ENCODE data around the gene ZNF524. TPM values are rescaled to one million over a fixed set of nuclear protein-coding genes. Genes with fewer than 3 reads are reported as not detected.

Gene ZNF524
- total RNA-seq, 2 experiments from 2014 or later: 31.2 to 32.9 TPM

DNA sequence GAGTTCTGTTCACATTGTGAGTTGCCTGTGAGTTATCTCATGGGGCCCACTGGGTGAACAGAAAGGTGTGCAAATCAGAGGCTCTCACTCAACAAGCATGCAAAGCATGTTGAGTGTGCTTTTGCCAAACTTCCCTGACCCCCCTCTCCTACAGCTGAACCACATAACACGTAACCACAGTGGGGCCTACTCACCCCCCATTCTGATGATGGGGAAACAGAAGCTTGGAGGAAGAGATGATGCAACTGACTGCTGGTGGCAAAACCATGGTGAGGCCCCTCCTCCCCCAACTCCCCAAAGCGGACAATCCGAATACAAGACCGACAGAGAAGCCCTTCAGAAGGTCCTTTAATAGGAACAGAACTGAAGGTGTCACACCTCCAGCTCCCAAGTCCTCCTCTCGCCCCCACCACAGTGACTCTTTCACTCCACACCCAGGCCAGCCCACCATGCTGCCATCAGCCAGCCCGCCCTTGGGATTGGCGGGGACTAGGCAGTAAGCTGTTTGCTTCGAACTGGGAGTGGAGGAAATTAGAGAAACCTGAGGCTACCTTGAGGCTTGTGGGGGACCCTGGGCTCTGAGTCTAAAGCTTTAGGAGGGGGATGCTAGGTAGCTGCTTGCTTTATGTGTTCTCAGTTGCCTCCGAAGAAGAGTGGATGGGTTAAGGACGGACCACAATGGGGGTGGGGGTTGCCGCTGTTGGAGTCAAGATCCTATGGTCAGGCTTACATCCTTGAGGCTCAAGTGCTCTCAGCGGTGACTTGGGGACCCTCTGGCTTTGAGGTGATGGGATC lies 20.5 kb downstream of the ZNF524 start:
- CTCF ChIA-PET: interaction anchor here (0.9 to 4.8 kb wide), 3 partner anchors 11 to 117 kb away, joined by 3 to 30 read pairs (median 3); partner anchors contain the start of gene ZNF865
- peaks cover 3% of the 10 kb centered on the region for H3K9me3 Mint-ChIP-seq
- H3K27me3 Mint-ChIP-seq: no peaks in the 10 kb centered on the region
- no peak for DNase-seq
- H3K4me1 Mint-ChIP-seq: peaks cover 35% of the 10 kb centered on the region
- H3K4me3 Mint-ChIP-seq: no peak overlapping the region
- POLR2A ChIA-PET: interaction anchor here (0.6 kb wide), 1 partner anchor 117 kb away, joined by 3 read pairs; no protein-coding TSS in a partner anchor
- peaks cover 19% of the 10 kb centered on the region for H3K36me3 Mint-ChIP-seq (ENCODE audit: low read depth)
- no peak overlapping the region for H3K27ac Mint-ChIP-seq

- Mint-ChIP-seq H3K9me3 (peaks cover 3% of the 10 kb centered on the region), H3K36me3 (ENCODE audit: low read depth) (peaks cover 19% of the 10 kb centered on the region), H3K27ac (no peak overlapping the region), H3K4me3 (no peak overlapping the region), H3K4me1 (peaks cover 40% of the 10 kb centered on the region), H3K27me3 (no peaks in the 10 kb centered on the region)
- ChIA-PET POLR2A (interaction anchor here (0.6 kb wide), 1 partner anchor 117 kb away, joined by 3 read pairs; no protein-coding TSS in a partner anchor), CTCF (interaction anchor here (0.9 to 4.8 kb wide), 3 partner anchors 10 to 117 kb away, joined by 3 to 30 read pairs (median 3); partner anchors contain the start of gene ZNF865)
- no peak for DNase-seq
Measured at GRCh38 chr19:55621205-55621672, 21.2 kb downstream of the ZNF524 start.

DNA sequence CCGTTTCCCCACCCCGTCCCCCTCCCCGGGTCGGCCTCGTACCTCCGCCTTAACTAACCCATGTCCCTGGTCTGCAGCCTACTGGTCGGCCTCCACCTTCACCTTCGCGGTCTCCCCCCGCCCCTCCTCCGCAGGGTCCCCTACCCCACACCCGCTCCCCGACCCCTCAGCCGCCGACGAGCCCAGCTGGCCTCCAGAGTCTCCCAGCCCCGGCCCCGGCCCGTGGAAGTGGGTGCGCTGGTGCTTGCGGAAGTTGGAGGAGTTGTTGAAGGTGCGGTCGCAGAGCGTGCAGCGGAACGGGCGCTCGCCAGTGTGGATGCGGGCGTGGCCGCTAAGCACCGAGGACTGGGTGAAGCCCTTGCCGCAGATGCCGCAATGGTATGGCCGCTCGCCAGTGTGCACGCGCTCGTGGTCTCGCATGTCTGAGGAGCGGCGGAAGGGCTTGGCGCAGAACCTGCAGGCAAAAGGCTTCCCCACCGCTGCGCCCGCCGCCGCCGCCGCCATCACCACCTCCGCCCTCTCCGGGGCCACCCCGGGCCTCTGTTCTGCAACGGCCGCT lies 21.7 kb downstream of the ZNF524 start:
- ChIA-PET CTCF (interaction anchor here (1.7 to 4.8 kb wide), 2 partner anchors 15 to 16 kb away, joined by 6 to 30 read pairs; partner anchors contain the start of gene ZNF865), POLR2A (no interaction called here)
- H3K27ac Mint-ChIP-seq: no peak overlapping the region
- no peak for DNase-seq
- H3K9me3 Mint-ChIP-seq: peaks cover 3% of the 10 kb centered on the region
- no peak overlapping the region for H3K4me3 Mint-ChIP-seq
- peaks cover 45% of the 10 kb centered on the region for H3K4me1 Mint-ChIP-seq
- peaks cover under 1% of the 10 kb centered on the region for H3K27me3 Mint-ChIP-seq
- peaks cover 16% of the 10 kb centered on the region for H3K36me3 Mint-ChIP-seq (ENCODE audit: low read depth)

DNA sequence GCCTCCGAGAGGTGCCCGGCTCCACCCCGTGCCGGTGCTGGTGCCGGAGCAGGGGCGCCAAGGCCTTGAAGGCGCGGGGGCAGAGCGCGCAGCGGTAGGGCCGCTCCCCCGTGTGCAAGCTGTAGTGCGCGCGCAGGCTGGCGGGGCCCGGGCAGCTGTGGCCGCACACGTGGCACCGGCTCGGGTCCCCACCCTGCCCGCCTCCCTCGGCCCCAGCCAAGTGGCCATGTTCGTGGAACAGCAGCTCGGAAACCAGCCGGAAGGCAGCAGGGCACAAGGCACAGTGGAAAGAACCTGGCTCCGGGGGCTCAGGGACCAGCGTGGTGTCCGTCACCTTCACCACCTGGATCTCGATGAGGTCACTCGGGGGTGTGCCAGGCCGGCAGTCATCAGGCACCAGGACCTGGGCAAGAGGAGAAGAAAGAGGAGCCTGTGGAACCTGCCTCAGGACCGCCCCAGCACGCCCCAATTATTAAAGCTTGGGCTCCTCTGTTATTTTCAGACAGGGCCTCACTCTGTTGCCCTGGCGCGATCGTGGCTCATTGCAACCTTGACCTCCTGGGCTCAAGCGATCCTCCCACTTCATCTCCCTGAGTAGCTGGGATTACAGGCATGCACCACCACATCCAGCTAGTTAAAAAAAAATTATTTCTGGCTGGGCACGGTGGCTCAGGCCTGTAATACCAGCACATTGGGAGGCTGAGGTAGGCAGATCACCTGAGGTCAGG lies 22.3 kb downstream of the ZNF524 start:
- POLR2A ChIA-PET: no interaction called here
- CTCF ChIA-PET: interaction anchor here (0.6 to 1.7 kb wide), 3 partner anchors 16 to 369 kb away, joined by 3 to 6 read pairs (median 5); partner anchors contain the start of genes FIZ1 and ZNF865
- Mint-ChIP-seq H3K9me3 (peaks cover 3% of the 10 kb centered on the region), H3K4me3 (no peak overlapping the region), H3K27ac (no peak overlapping the region), H3K4me1 (peaks cover 52% of the 10 kb centered on the region), H3K36me3 (ENCODE audit: low read depth) (peaks cover 12% of the 10 kb centered on the region), H3K27me3 (peaks cover 3% of the 10 kb centered on the region)
- no peak for DNase-seq

- H3K36me3 Mint-ChIP-seq (ENCODE audit: low read depth): peaks cover 8% of the 10 kb centered on the region
- H3K9me3 Mint-ChIP-seq: peaks cover 3% of the 10 kb centered on the region
- H3K4me1 Mint-ChIP-seq: peaks cover 57% of the 10 kb centered on the region
- peaks cover 8% of the 10 kb centered on the region for H3K27me3 Mint-ChIP-seq
- ChIA-PET POLR2A (no interaction called here), CTCF (interaction anchor here (0.6 to 4.7 kb wide), 5 partner anchors 11 to 370 kb away, joined by 3 to 19 read pairs (median 6); partner anchors contain the start of genes FIZ1 and ZNF865)
- H3K4me3 Mint-ChIP-seq: no peak overlapping the region
- no peak overlapping the region for H3K27ac Mint-ChIP-seq
- no peak for DNase-seq
Measured at GRCh38 chr19:55623130-55623529, 23.0 kb downstream of the ZNF524 start.

DNA sequence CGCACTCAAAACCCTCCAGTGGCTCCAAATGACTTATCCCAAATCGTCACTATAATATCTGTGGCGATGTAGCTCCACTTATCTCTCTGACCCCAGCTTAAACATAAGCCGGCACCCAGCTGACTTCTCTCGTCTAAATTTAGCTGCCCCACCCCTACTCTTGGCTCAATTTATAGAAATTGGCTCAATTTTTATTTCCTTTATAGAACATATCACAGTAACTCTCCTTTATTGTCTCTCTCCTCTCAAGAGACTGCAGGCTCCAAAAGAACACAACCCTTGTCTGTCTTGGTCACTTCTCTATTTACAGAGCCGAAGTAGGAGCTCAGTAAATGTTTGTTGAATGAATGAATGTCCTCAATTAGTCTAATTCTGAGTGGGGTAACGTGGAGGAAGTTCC lies 23.5 kb downstream of the ZNF524 start:
- H3K4me1 Mint-ChIP-seq: peaks cover 57% of the 10 kb centered on the region
- no peak for DNase-seq
- no peak overlapping the region for H3K27ac Mint-ChIP-seq
- ChIA-PET CTCF (interaction anchor here (0.9 to 4.7 kb wide), 6 partner anchors 10 to 322 kb away, joined by 3 to 19 read pairs (median 5); partner anchors contain the start of genes FIZ1 and ZNF865), POLR2A (no interaction called here)
- H3K4me3 Mint-ChIP-seq: peak overlapping the region; percentile 91
- peaks cover 8% of the 10 kb centered on the region for H3K27me3 Mint-ChIP-seq
- H3K9me3 Mint-ChIP-seq: peaks cover 3% of the 10 kb centered on the region
- H3K36me3 Mint-ChIP-seq (ENCODE audit: low read depth): peaks cover 8% of the 10 kb centered on the region

GRCh38 chr19:55624109-55625003 lies 24.3 kb downstream of the ZNF524 start, which contains the start of gene ZNF784:
Gene ZNF784 (minus strand): TSS chr19:55624566. CDS start chr19:55624561, 5 bp downstream.
- peak within 1 kb of the TSS; percentile 91 for H3K4me3 Mint-ChIP-seq
- peak within 1 kb of the TSS; percentile 99 for H3K27ac Mint-ChIP-seq
- peaks cover 8% of the 10 kb centered on the region for H3K36me3 Mint-ChIP-seq (ENCODE audit: low read depth)
- peaks cover 3% of the 10 kb centered on the region for H3K9me3 Mint-ChIP-seq
- peak; percentile 92 for DNase-seq
- peaks cover 55% of the 10 kb centered on the region for H3K4me1 Mint-ChIP-seq
- H3K27me3 Mint-ChIP-seq: peaks cover 12% of the 10 kb centered on the region
- CTCF ChIA-PET: interaction anchor here (0.9 to 4.7 kb wide), 9 partner anchors 9 to 322 kb away, joined by 3 to 19 read pairs (median 5); partner anchors contain the start of gene ZNF581
- POLR2A ChIA-PET: interaction anchor here (0.5 kb wide), 1 partner anchor 16 kb away, joined by 3 read pairs; no protein-coding TSS in a partner anchor

DNA sequence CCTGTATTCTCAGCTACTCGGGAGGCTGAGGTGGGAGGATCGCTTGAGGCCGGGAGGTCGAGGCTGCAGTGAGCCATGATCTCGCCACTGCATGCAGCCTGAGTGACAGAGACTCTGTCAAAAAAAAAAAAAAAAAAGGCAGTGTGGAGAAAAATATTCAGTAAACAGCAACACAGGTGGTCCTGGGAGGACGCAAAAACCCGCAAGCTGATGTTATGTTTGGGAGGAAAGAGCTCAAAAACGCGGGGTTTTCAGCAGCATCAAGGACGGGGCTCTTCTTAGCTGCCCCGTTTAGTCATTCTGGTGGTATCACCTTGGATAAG lies 24.9 kb downstream of the ZNF524 start:
- DNase-seq: no peak
- H3K9me3 Mint-ChIP-seq: peaks cover 3% of the 10 kb centered on the region
- peak overlapping the region; percentile 99 for H3K27ac Mint-ChIP-seq
- peaks cover 51% of the 10 kb centered on the region for H3K4me1 Mint-ChIP-seq
- H3K27me3 Mint-ChIP-seq: peaks cover 12% of the 10 kb centered on the region
- CTCF ChIA-PET: interaction anchor here (0.6 to 4.7 kb wide), 11 partner anchors 9 to 121 kb away, joined by 4 to 19 read pairs (median 6); partner anchors contain the start of genes ZNF580 and ZNF581
- peak overlapping the region; percentile 91 for H3K4me3 Mint-ChIP-seq
- POLR2A ChIA-PET: interaction anchor here (0.5 kb wide), 1 partner anchor 17 kb away, joined by 3 read pairs; no protein-coding TSS in a partner anchor
- peaks cover 8% of the 10 kb centered on the region for H3K36me3 Mint-ChIP-seq (ENCODE audit: low read depth)

DNA sequence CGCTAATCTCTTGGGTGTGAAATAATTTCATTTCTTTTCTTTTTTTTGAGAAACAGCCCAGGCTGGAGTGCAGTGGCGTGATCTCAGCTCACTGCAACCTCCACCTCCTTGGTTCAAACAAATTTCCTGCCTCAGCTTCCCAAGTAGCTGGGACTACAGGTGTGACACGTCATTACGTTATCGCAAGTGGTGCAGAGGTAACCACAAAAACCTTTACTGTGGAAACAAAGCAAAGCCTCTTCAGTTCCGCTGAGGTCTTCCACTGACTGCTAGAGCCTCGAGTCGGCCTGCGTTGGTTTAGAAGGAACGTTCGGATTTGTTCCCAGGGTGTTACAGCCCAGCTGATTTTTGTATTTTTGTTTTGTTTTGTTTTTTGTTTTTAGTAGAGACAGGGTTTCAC lies 26.3 kb downstream of the ZNF524 start:
- Mint-ChIP-seq H3K4me1 (peaks cover 41% of the 10 kb centered on the region), H3K27ac (peak overlapping the region; percentile 91), H3K27me3 (peaks cover 12% of the 10 kb centered on the region), H3K9me3 (peaks cover 3% of the 10 kb centered on the region), H3K4me3 (peak overlapping the region; percentile 68), H3K36me3 (ENCODE audit: low read depth) (peaks cover 1% of the 10 kb centered on the region)
- peak; percentile 84 for DNase-seq
- ChIA-PET CTCF (interaction anchor here (1.1 to 4.7 kb wide), 8 partner anchors 14 to 122 kb away, joined by 3 to 19 read pairs (median 6); partner anchors contain the start of genes ZNF580 and ZNF581), POLR2A (no interaction called here)

DNA sequence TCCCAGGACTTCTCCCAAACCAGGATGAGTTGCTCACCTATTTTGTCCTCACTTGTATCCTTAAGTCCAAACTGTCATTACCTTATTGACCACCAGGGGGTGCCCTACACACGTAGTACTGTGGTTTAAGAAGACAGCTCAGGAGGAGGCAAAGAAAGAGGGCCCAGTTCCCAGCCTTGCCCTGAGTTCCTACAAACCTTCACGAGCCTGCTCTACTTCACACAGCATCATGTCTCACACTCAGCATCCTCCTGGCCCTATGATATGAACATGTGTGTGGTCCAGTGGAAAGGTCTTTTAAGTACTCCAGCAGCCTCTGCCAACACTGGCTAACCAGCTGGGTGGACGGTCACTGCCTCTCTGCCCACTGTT lies 32.4 kb downstream of the ZNF524 start:
- H3K36me3 Mint-ChIP-seq (ENCODE audit: low read depth): peaks cover 21% of the 10 kb centered on the region
- no peaks in the 10 kb centered on the region for H3K9me3 Mint-ChIP-seq
- POLR2A ChIA-PET: no interaction called here
- H3K27me3 Mint-ChIP-seq: peaks cover 10% of the 10 kb centered on the region
- peak overlapping the region; percentile 33 for H3K27ac Mint-ChIP-seq
- peaks cover 49% of the 10 kb centered on the region for H3K4me1 Mint-ChIP-seq
- CTCF ChIA-PET: interaction anchor here (0.6 to 4.5 kb wide), 23 partner anchors 8 to 1402 kb away, joined by 3 to 36 read pairs (median 4); partner anchors contain the start of genes CCDC106, FIZ1, NAT14 and U2AF2
- H3K4me3 Mint-ChIP-seq: no peak overlapping the region
- DNase-seq: peak; percentile 95

GRCh38 chr19:55633861-55634260 lies 33.8 kb downstream of the ZNF524 start:
- Mint-ChIP-seq H3K9me3 (no peaks in the 10 kb centered on the region), H3K4me3 (no peak overlapping the region), H3K27ac (no peak overlapping the region), H3K36me3 (ENCODE audit: low read depth) (peaks cover 30% of the 10 kb centered on the region), H3K4me1 (peaks cover 54% of the 10 kb centered on the region), H3K27me3 (peaks cover 3% of the 10 kb centered on the region)
- DNase-seq: no peak
- ChIA-PET POLR2A (no interaction called here), CTCF (interaction anchor here (3.0 to 4.5 kb wide), 5 partner anchors 10 to 130 kb away, joined by 12 to 36 read pairs (median 17); partner anchors contain the start of genes CCDC106, U2AF2, ZNF784 and ZNF865)
